Cardiac septum (tissue), 1 donor: ENCODE measurements around the gene KIRREL3. TPM values are rescaled to one million over a fixed set of nuclear protein-coding genes. Genes with fewer than 3 reads are reported as not detected.
"Not testable (repeated sequence)": the region's sequence is repeated elsewhere in the genome, so short reads cannot be mapped to it uniquely, and the experiment has no call there.

ENCODE experiments used
- DNase-seq: peaks from one replicate; pipeline ENCODE4 v3.0.0-alpha.2; 2020; ENCODE audit warnings: low spot score
- intact Hi-C: fragments of 100-400 bp; cut with DNase I; formaldehyde crosslinking; loops from one replicate; pipeline ENCODE4 v1.14.0; 2022
- microRNA-seq: library from miRNA; unstranded; fragments of <30 nt; microRNA quantifications from one replicate; pipeline ENCODE4 v1.2.0, GENCODE V29; 2020
- total RNA-seq: library from RNA; stranded (reverse); fragmentation: NEBNext Ultra II Directional; extraction: Animal tissue kit (Norgen Biotek cat#: 25700); gene quantifications from one replicate; pipeline ENCODE4 v1.2.1, GENCODE V29; 2021
- donor health status: DM: no; HTN: no; CAD: no.

The KIRREL3 gene
- total RNA-seq, 1 donor from 2014 or later: 0.30 TPM

DNA sequence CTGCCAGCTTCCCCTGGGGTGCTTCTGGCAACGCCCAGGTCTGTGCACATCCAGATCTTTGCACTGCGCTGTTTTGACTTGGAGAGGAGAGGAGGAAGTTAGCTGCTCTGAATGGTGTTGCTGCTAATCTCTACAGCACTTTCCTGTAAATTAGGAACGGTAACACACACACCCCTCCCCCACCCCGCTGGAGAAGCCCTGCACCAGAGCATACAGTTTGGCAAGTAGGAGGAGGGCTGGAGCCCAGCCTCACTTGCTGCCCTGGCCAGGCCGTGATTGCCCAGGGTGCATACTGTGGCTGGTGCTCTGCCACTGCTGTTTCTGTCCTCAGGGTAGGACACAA, 613.9 kb downstream of the KIRREL3 start:
- intact Hi-C loops: not testable (repeated sequence)
- peak; percentile 87 for DNase-seq

DNA sequence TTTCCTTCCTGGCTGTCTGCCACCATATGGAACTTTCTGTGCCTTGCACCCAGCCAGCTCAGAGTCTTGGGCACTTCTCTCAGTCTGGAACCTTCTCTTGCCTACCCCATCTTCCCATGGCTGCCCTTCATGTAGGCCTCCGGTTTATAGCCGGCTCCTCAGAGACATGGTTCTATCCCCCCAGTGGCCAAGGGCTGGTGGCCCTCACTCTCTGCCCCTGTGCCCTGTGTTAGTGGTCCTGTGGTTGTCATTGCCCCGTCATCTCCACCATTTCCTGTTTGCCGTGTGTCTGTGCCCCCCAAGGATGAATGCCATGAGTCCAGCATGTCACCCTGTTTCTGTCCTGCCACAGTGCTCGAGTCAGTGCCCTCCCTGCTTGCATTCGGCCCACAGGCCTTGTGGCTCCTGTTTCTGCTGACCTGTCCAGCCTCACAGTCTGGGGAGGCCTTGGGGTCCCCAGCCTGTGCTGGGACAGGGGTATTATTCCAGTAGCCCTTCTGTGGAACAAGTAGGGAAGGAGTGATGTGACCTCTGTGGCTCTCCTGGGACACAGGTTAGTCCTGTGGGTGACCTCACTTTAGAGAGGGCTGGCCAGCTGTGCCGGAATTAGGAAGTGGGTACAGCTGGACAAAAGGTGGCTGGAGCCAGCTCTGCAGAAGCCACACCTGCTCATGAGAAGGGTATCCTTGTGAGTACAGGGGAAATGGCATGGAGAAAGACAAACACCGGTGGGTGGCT, 614.4 kb downstream of the KIRREL3 start:
- intact Hi-C loops: no loop called here
- DNase-seq: peak; percentile 74

DNA sequence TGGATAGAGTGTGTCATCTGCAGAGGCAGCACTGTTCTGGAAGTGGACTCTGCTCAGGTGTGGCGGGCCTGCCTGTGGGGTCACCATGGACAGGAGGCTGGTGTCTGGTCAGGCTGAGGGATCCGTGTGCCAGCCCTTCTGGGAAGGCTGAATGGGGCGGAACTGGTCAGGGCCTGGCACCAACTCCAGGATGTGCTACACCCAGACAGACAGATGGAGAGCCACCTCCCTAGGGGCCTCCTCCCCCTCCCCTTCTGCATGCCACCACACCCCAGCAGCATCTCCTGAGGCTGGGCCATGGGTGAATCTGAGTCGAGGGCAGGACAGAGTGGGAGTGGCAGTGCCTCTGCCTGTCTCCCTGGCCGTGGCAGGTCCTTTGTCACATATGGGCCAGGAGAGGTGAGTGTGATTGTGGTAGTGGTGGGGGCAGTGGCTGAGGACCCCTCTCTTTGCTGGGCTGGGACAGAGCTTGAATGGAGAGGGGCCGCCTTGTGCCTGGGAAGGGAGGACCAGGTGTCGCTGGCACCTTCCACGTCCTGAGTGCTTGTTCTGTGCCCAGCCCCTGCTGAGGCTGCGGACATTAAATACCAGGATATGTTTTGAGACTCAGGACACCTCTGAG, 616.0 kb downstream of the KIRREL3 start:
- intact Hi-C loops: no loop called here

GRCh38 chr11:126383339-126384335, 616.9 kb downstream of the KIRREL3 start:
- no peak for DNase-seq
- intact Hi-C loops: no loop called here

More for the DNA sequence above, 616.0 kb downstream of the KIRREL3 start:
- DNase-seq: no peak

DNA sequence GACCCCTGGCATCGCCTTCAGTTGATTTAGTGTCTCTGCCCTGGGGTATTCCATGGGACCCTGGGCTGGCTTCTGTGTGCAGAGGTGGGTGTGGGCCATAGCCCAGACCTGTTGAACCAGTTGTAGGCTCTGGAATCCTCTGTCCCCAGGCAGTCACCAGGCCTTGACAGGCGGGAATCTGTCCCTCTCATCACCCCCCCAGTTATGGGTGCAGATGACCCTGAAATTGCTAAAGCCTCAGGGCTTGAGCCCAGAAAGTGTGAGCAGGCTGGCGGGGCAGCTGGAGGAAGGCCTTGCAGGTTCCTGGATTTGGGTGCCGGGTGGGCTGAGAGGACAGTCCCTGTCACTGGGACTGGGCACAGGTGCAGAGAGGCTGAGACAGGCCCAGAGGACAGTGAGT, 617.9 kb downstream of the KIRREL3 start:
- intact Hi-C loops, DNase-seq: not testable (repeated sequence)

DNA sequence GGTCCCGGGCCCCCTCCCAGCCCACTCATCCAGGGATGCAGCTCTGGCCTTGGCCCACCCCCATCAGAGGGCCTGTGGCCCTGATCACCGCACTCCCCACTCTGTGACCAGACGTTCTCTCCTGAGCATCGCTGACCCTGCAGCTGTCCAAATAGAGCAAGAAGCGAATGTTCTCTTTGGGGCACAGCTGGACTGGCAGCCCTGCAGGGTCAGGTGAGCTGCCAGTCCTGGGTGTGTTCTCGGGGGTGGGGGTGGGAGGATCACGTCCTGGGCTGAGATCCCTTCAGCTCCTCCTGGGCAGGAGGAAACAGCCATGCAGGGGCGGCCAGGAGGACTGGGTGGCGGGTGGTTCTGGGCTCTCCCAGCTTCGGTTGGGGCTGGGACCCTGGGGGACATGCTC, 618.6 kb downstream of the KIRREL3 start:
- intact Hi-C loops, DNase-seq: not testable (repeated sequence)

DNA sequence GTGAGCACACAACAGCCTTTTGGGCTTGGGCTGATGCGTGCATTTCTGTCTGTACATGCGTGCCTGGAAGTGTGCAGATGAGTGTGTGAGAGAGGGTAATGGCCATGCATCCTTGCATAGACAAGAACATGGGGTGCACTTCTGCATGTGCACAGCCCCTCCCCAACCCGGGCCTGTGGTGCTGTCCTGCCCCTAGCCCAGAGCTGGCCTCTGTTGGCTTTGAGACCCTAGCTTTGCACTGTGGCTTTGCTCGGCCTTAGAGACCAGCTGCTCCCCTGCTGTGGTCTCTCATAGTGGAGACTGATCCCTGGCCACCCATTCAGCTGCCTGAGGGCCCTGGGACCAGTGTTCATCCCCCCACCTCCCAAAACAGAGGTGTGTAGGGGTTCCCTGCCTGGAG, 619.7 kb downstream of the KIRREL3 start:
- intact Hi-C loops: no loop called here
- DNase-seq: no peak

DNA sequence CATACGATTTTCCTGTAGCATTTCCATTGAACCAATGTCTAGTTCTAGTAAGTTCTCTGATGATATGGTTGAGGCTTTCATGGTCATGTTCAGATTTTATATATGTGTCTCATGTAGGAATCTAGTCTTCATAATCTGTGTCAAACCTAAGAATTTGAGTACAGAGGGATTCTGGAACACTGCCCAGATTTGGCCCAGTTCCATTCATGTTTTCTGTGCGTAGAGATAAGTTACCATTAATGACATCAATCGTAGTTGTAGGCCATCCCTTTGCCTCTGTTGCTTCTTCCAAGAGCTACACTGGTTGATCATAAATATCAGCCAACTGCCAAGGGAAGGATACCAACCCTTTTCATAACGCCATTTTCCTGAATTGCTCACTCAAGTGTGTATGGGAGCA, 621.8 kb downstream of the KIRREL3 start:
- no peak for DNase-seq
- intact Hi-C loops: no loop called here

DNA sequence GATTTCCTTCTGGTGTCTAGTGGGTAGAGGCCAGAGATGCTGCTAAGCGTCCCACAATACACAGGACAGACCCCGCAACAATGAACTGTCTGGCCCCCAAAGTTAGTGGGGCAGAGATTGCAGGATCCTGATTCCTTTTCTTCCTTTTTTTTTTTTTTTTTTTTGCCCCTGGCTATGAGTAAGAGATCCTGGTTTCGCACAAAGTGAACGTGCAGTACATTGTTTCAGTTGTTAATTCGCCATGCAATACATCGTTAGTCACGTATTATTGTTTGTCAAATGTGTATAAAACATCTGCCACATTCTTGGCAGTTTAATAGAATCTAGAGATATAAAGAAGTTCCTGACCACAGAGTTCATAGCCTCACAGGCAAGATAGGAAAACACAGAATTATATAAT, 624.8 kb downstream of the KIRREL3 start:
- no peak for DNase-seq
- intact Hi-C loops: no loop called here

- DNase-seq, intact Hi-C loops: not testable (repeated sequence)
Observed at GRCh38 chr11:126374562-126375300, 625.8 kb downstream of the KIRREL3 start.

DNA sequence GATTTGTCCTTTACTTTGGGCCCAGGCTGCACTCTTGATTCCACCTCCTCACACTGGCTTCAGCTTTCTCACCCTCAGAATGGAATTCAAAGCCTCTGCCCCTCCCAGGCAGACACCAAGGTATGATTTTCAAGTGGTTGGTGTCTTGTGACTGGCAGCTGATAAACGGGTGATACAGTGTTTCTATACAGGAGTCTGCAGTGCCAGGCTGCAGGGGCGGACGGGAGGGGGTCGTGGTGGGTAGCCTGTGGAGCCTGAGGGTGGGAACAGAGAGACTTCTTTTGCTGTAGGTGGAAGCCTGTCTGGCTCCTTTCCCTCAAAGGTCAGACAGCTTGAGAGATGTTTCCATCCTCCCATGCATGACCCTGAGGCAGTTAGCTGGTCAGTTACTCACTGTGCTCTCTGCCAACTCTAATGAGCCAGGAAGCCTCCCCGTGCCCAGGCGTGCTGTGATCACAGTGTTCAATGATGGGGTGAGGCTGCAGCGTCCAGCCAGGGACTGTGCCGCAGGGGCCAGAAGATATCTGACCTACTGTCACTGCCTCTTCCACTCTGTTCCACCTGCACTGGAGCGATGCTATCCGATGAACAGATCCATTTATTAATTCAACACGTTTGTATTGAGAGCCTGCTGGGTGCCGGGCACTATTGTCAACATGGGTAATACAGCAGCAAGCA, 627.0 kb downstream of the KIRREL3 start:
- DNase-seq, intact Hi-C loops: not testable (repeated sequence)

Small RNA genes lying within 50 kb of the gene (microRNA-seq; reads per million reads assigned to microRNA genes)
- not detected for gene MIR3167
